Pons (tissue), 1 donor: Measurements from ENCODE around the gene ALKAL2.
A peak's percentile ranks its signal among the peaks of the same experiment; 100 is the strongest.

Experiments used
- DNase-seq: peaks from one replicate; pipeline ENCODE4 v3.0.0-alpha.2; 2016; ENCODE audit warnings: low spot score

The ALKAL2 gene

GRCh38 chr2:246489-247144, 41.3 kb downstream of the ALKAL2 start:
- peak; percentile 74 for DNase-seq

- no peak for DNase-seq
Observed at GRCh38 chr2:244547-244946, 43.3 kb downstream of the ALKAL2 start.

DNA sequence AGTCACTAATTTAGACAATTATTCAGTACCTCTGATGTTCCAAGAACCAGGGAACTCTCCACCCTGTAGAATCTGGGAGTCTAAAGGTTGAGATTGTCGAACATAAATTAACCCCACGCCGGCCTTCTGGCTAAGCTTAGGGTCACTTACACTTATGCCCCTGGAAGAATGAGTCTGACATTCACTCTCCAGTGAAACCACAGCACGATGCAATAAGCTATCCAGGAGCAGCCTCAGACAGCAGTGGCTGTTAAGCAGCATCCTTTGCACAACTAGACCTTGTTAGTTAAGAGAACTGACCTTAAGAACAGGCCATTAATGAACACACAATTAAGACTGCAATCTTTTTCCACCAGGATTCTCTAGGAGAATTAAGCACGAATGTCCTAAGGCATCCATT, 49.0 kb downstream of the ALKAL2 start:
- DNase-seq, result peak; percentile 42

- peak; percentile 74 for DNase-seq
Observed at GRCh38 chr2:238431-238830, 49.5 kb downstream of the ALKAL2 start.

- peak; percentile 63 for DNase-seq
Observed at GRCh38 chr2:237878-238277, 50.0 kb downstream of the ALKAL2 start.

GRCh38 chr2:236993-237539, 50.8 kb downstream of the ALKAL2 start:
- DNase-seq, result peak; percentile 78

DNA sequence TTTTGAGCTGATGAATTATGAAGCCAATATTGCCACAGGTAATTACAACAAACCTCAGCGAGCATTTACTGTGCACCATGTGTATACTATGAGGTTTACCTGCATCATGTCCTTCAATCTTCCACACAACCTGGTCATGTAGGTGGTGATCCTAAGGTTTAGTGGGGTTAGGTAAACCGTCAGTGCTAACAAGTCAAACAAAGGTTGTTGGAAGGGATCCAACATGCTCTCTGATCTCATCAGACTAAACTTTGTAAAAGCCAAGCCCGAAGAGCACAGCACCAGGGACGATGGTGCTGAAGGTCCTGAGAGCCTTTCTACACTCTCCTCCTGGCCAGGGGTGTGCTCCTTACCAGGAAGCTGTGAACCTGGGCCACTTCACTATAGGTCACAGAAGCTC, 53.5 kb downstream of the ALKAL2 start:
- DNase-seq, result no peak

DNA sequence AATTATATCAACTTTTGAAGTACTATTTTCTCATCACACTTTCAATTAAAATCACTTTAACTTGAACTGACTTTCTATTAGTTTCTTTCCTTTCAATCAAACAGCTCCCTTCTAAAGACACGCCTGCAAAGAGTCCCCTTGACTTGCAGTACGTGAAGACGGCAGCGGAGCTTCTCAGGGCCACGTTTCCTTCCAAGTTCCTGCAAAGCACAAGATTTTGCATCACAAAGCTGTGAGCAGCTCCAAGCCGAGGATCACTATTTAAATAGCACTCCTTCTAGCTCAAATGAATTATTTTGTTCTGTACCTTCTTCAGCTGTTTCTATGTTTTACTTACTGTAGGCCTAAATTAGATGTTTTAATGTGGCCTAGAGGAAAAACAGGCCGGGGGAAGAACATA, 54.9 kb downstream of the ALKAL2 start:
- DNase-seq, result no peak

GRCh38 chr2:231521-232185, 56.2 kb downstream of the ALKAL2 start:
- peak; percentile 96 for DNase-seq
